Measurements from ENCODE around the gene SLC35G2.

SLC35G2 gene

DNA sequence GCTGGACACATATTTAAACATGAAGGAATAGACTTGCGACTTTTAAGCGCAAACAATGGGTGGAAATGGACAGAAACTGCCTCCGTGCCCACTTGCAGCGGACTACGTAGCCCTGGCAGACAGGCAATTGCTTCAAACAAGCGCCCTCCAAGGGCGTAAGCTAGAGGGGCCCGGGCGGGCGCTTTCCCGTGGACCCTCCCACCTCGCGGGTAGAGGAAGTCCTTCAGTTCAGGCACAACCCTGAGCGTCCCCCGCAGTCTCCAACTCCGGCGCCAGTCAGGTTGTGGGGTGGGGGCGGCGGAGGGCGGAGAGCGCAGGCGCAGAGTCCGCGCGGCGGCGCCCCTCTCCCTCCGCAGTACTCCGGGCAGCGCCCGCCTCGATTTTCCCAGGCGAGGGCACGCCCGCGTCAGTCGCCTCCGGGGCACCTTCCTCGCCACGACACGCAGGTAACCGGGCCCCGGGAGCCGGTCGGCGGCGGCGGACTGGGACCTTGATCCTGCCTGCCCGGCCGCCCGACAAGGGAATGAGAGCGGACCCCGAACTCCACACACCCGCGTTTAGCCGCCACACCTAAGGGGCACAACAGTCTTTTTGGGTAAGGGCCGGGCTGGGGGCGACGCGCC lies at the start of gene SLC35G2:
Gene SLC35G2 (plus strand): TSS at position 358 of the 623 bp plus-strand sequence. CDS start 35,335 bp downstream, outside the sequence.
- no peak for DNase-seq (ENCODE audit: low read depth, low spot score)
- POLR2A ChIA-PET = no interaction called here
- TF ChIP-seq, protein P1, sequence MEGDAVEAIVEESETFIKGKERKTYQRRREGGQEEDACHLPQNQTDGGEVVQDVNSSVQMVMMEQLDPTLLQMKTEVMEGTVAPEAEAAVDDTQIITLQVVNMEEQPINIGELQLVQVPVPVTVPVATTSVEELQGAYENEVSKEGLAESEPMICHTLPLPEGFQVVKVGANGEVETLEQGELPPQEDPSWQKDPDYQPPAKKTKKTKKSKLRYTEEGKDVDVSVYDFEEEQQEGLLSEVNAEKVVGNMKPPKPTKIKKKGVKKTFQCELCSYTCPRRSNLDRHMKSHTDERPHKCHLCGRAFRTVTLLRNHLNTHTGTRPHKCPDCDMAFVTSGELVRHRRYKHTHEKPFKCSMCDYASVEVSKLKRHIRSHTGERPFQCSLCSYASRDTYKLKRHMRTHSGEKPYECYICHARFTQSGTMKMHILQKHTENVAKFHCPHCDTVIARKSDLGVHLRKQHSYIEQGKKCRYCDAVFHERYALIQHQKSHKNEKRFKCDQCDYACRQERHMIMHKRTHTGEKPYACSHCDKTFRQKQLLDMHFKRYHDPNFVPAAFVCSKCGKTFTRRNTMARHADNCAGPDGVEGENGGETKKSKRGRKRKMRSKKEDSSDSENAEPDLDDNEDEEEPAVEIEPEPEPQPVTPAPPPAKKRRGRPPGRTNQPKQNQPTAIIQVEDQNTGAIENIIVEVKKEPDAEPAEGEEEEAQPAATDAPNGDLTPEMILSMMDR (IDR thresholded peaks at IDR 0.05; ENCODE audit: insufficient read depth, low read length, missing control alignments) = no peak
- CTCF ChIA-PET = interaction anchor here (1.0 kb wide), 1 partner anchor 195 kb away, joined by 3 read pairs; no protein-coding TSS in a partner anchor
- peak within 1 kb of the TSS; percentile 74 for H3K4me3 ChIP-seq (ENCODE audit: low read depth, low read length)

- POLR2A ChIA-PET = no interaction called here
- TF ChIP-seq, protein P1 (IDR thresholded peaks at IDR 0.05; ENCODE audit: insufficient read depth, low read length, missing control alignments) = no peak
- no peak overlapping the region for H3K4me3 ChIP-seq (ENCODE audit: low read depth, low read length)
- CTCF ChIA-PET = interaction anchor here (0.8 to 1.4 kb wide), 3 partner anchors 14 to 381 kb away, joined by 3 to 4 read pairs (median 3); partner anchors contain the start of gene STAG1
- DNase-seq (ENCODE audit: low read depth, low spot score) = no peak
Observed at GRCh38 chr3:136772709-136773108, 46.2 kb upstream of the SLC35G2 start.

- TF ChIP-seq, protein P1 (IDR thresholded peaks at IDR 0.05; ENCODE audit: insufficient read depth, low read length, missing control alignments) = no peak
- ChIA-PET POLR2A (no interaction called here), CTCF (interaction anchor here (0.9 to 2.8 kb wide), 3 partner anchors 19 to 235 kb away, joined by 3 to 10 read pairs (median 4); partner anchors contain the start of gene STAG1)
- peak; percentile 16 for DNase-seq (ENCODE audit: low read depth, low spot score)
- no peak overlapping the region for H3K4me3 ChIP-seq (ENCODE audit: low read depth, low read length)
Observed at GRCh38 chr3:136778865-136779264, 40.1 kb upstream of the SLC35G2 start.

DNA sequence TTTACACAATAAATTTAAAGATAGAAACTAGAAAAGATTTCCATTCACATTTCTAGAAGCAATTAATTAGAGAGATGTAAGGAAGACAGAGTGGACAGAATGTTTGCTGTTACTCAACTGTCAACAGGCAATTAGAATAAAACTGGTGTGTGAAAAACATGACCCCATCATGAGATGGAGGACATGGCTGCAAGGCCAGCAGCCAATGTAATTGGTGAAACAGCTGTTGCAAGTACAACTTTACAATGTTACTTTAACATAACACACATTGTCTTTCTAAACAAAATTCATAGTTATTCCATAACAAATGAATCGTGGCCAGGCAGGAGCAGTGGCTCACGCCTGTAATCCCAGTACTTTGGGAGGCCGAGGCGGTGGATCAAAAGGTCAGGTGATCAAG lies 38.2 kb upstream of the SLC35G2 start:
- DNase-seq (ENCODE audit: low read depth, low spot score) = no peak
- TF ChIP-seq, protein P1 (IDR thresholded peaks at IDR 0.05; ENCODE audit: insufficient read depth, low read length, missing control alignments) = no peak
- ChIA-PET POLR2A (no interaction called here), CTCF (interaction anchor here (2.8 kb wide), 1 partner anchor 28 kb away, joined by 10 read pairs; the partner anchor contains the start of gene STAG1)
- no peak overlapping the region for H3K4me3 ChIP-seq (ENCODE audit: low read depth, low read length)

DNA sequence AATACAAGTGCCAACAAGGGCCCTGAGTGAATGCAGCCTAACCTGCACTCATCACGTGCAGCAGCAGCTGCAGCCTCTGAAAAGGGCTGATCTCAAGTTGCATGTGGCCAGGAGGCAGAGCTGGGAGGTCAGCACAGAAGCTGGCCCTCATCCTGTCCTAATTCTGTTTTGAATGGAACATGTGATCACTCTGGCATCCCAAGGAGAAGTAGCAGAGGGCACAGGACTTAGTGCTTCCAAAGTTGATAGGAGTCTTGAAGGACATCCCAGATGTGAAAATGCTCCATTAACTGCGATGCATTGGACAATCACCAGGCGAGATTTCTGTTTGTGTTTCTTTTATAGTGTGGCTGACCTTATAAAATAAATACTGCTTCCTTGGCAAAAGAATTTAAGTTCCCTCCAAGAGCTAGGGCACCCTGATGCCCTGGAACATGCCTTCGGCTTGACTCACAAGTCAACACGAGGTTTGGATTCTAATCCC lies 35.2 kb upstream of the SLC35G2 start:
- CTCF ChIA-PET = interaction anchor here (0.8 to 2.0 kb wide), 3 partner anchors 8 to 231 kb away, joined by 3 to 7 read pairs (median 4); no protein-coding TSS in a partner anchor
- POLR2A ChIA-PET = no interaction called here
- TF ChIP-seq, protein P1 (IDR thresholded peaks at IDR 0.05; ENCODE audit: insufficient read depth, low read length, missing control alignments) = no peak
- no peak overlapping the region for H3K4me3 ChIP-seq (ENCODE audit: low read depth, low read length)
- no peak for DNase-seq (ENCODE audit: low read depth, low spot score)

- ChIA-PET POLR2A (interaction anchor here (0.5 to 1.6 kb wide), 3 partner anchors 27 to 75 kb away, joined by 3 to 11 read pairs (median 6); partner anchors contain the start of genes NCK1 and STAG1), CTCF (interaction anchor here (0.9 to 1.4 kb wide), 3 partner anchors 8 to 69 kb away, joined by 3 read pairs; no protein-coding TSS in a partner anchor)
- no peak overlapping the region for H3K4me3 ChIP-seq (ENCODE audit: low read depth, low read length)
- TF ChIP-seq, protein P1 (IDR thresholded peaks at IDR 0.05; ENCODE audit: insufficient read depth, low read length, missing control alignments) = no peak
- DNase-seq (ENCODE audit: low read depth, low spot score) = peak; percentile 31
Observed at GRCh38 chr3:136787349-136787748, 31.6 kb upstream of the SLC35G2 start.
